Measurements from ENCODE around the gene TRPM5. TPM values are rescaled to one million over a fixed set of nuclear protein-coding genes. Genes with fewer than 3 reads are reported as not detected.

The TRPM5 gene
- total and polyA plus RNA-seq, 4 donors, result 0.05 TPM; not detected in 3

GRCh38 chr11:2400069-2400761 is 44.1 kb downstream of the TRPM5 start, which contains the start of gene TSSC4:
TSS of gene TSSC4 (plus strand) at chr11:2400750. CDS start at chr11:2402634, 1,884 bp downstream.
- DNase-seq (ENCODE audit: low spot score), result peak; percentile 100
- H3K4me1 ChIP-seq (ENCODE audit: control insufficient read depth in 4 of 4, insufficient read depth in 4 of 4, low read length in 3 of 4), result peaks cover 5 to 59% (median 43%) of the 10 kb centered on the region in 4 donors
- H3K36me3 ChIP-seq (ENCODE audit: control insufficient read depth in 4 of 4, insufficient read depth in 3 of 4, low read depth in 1 of 4, low read length in 3 of 4), result peaks cover 11 to 41% (median 17%) of the 10 kb centered on the region in 4 donors
- no peaks in the 10 kb centered on the region for H3K27me3 ChIP-seq (ENCODE audit: control insufficient read depth in 4 of 4, insufficient read depth in 4 of 4, low read length in 3 of 4)
- WGBS, result under 1% methylated on average over 66 of the region's 66 CpGs
- peak within 1 kb of the TSS; percentile 84 to 95 for H3K9ac ChIP-seq (ENCODE audit: low read depth in 1 of 2, low read length in 2 of 2)
- H3K4me3 ChIP-seq (ENCODE audit: low read depth in 1 of 3, low read length in 3 of 3), result peak within 1 kb of the TSS; percentile 91 to 100 (median 98)
- peak within 1 kb of the TSS; percentile 69 to 93 for H3K27ac ChIP-seq (ENCODE audit: low read depth in 1 of 2, low read length in 2 of 2)
- H3K9me3 ChIP-seq (ENCODE audit: control insufficient read depth in 4 of 4, low read length in 3 of 4), result no peaks in the 10 kb centered on the region
- TF ChIP-seq ATF3 (IDR thresholded peaks at IDR 0.05), result no peak
- peak; percentile 70 for TF ChIP-seq NR2F2 (IDR thresholded peaks at IDR 0.05)
- no peak for TF ChIP-seq FOXA2 (IDR thresholded peaks at IDR 0.05)
- no peak for TF ChIP-seq HNF4G (IDR thresholded peaks at IDR 0.05)
- TF ChIP-seq REST (IDR thresholded peaks at IDR 0.05), result no peak
- TF ChIP-seq RAD21 (IDR thresholded peaks at IDR 0.05), result peak; percentile 80 to 82
- TF ChIP-seq ZBTB33 (IDR thresholded peaks at IDR 0.05), result no peak
- TF ChIP-seq JUND (IDR thresholded peaks at IDR 0.05), result peak; percentile 30 to 71
- TF ChIP-seq YY1 (IDR thresholded peaks at IDR 0.05), result peak; percentile 97
- peak; percentile 95 for TF ChIP-seq SP1 (IDR thresholded peaks at IDR 0.05)
- peak; percentile 99 to 100 for TF ChIP-seq GABPA (IDR thresholded peaks at IDR 0.05 in 1 of 2, conservative IDR thresholded peaks at IDR 0.05 in 1 of 2)
- TF ChIP-seq HNF4A (conservative IDR thresholded peaks at IDR 0.05), result peak in 1 of 2 donors; percentile 33
- TF ChIP-seq TAF1 (conservative IDR thresholded peaks at IDR 0.05), result no peak
- TF ChIP-seq FOXA1 (IDR thresholded peaks at IDR 0.05), result peak; percentile 71
- peak; percentile 97 for TF ChIP-seq MAX (IDR thresholded peaks at IDR 0.05)
- TF ChIP-seq EGR1 (IDR thresholded peaks at IDR 0.05; ENCODE audit: low read depth in 2 of 2), result peak; percentile 84 to 91
- peak; percentile 100 for TF ChIP-seq CTCF (IDR thresholded peaks at IDR 0.05; ENCODE audit: low read depth, low read length, missing input control)
- peak; percentile 78 to 89 for TF ChIP-seq RXRA (IDR thresholded peaks at IDR 0.05)

Measured in liver (tissue), 9 donors.